A673 (cell line): Measurements from ENCODE around the gene IL1R1. TPM values are rescaled to one million over a fixed set of nuclear protein-coding genes. Genes with fewer than 3 reads are reported as not detected.
"Not testable (repeated sequence)": the region's sequence is repeated elsewhere in the genome, so short reads cannot be mapped to it uniquely, and the experiment has no call there.

ENCODE experiments used
- BruUV-seq: library from RNA; stranded (reverse); fragments of 400-500 nt; replicated peaks from 2 replicates; lab custom pipeline; 2021; lab: Mats Ljungman, UMichigan
- CTCF ChIA-PET: fragments of 300-600 bp; sonication (Branson Sonifier 250); formaldehyde crosslinking; loops from one replicate; lab custom pipeline; 2022; ENCODE audit warnings: antibody characterized with exemption; lab: Charles Lee
- POLR2A ChIA-PET: fragments of 300-600 bp; sonication (Branson Sonifier 250); formaldehyde crosslinking; loops from one replicate; lab custom pipeline; 2022; ENCODE audit warnings: antibody characterized with exemption; ENCODE audit not compliant: low non-redundant PET; lab: Charles Lee
- DNase-seq: peaks from one replicate; pipeline ENCODE4 v3.0.0-alpha.2; 2015; ENCODE audit warnings: low spot score
- H3K27ac ChIP-seq: fragments of 200-600 bp; sonication (generic); 2 replicates; pipeline ENCODE4 v1.5.1; 2016; ENCODE audit warnings: mixed run types, low read depth, mild to moderate bottlenecking, mixed read lengths, antibody characterized with exemption, low read length; ENCODE audit not compliant: poor library complexity, severe bottlenecking
- H3K27me3 ChIP-seq: fragments of 200-600 bp; sonication (generic); replicated peaks from 2 replicates; pipeline ENCODE4 v1.6.1; 2017; ENCODE audit warnings: mixed run types, low read depth, mild to moderate bottlenecking, mixed read lengths, antibody characterized with exemption, low read length; ENCODE audit not compliant: insufficient read depth, poor library complexity
- H3K36me3 ChIP-seq: fragments of 200-600 bp; sonication (generic); 2 replicates; pipeline ENCODE4 v1.6.1; 2016; ENCODE audit warnings: mixed run types, mild to moderate bottlenecking, mixed read lengths, antibody characterized with exemption, low read length; ENCODE audit not compliant: insufficient read depth, poor library complexity, severe bottlenecking
- H3K4me1 ChIP-seq: fragments of 200-600 bp; sonication (generic); 2 replicates; pipeline ENCODE4 v1.6.1; 2017; ENCODE audit warnings: mixed run types, mild to moderate bottlenecking, mixed read lengths, antibody characterized with exemption, low read length; ENCODE audit not compliant: insufficient read depth, poor library complexity, severe bottlenecking
- H3K4me3 ChIP-seq: fragments of 200-600 bp; sonication (generic); 2 replicates; pipeline ENCODE4 v1.5.1; 2016; ENCODE audit warnings: low read depth, mixed run types, mild to moderate bottlenecking, mixed read lengths, low read length; ENCODE audit not compliant: poor library complexity, severe bottlenecking
- H3K9me3 ChIP-seq: fragments of 200-600 bp; sonication (generic); 2 replicates; pipeline ENCODE4 v1.6.1; 2016; ENCODE audit warnings: mixed run types, low read depth, mild to moderate bottlenecking, mixed read lengths, antibody characterized with exemption, low read length; ENCODE audit not compliant: poor library complexity, severe bottlenecking
- EZH2 ChIP-seq: fragments of 200-600 bp; sonication (generic); IDR thresholded peaks from 2 replicates; pipeline ENCODE4 v1.6.1; 2017; ENCODE audit warnings: borderline replicate concordance, low read depth, mild to moderate bottlenecking, mixed read lengths, antibody characterized with exemption, low read length; ENCODE audit not compliant: poor library complexity, severe bottlenecking
- intact Hi-C: fragments of 100-400 bp; cut with micrococcal nuclease; formaldehyde crosslinking; loops from one replicate; pipeline ENCODE4 v1.10.0; 2022; ENCODE audit not compliant: unreplicated experiment
- total RNA-seq: library from RNA; stranded (reverse); gene quantifications from 2 replicates; pipeline ENCODE4 v1.2.3, GENCODE V29; 2021
- TF ChIP-seq, protein P1 (sequence below): fragments of 300-800, 200-600 bp; sonication (generic); conservative IDR thresholded peaks from 2 replicates; pipeline ENCODE4 v1.5.1; 2017; ENCODE audit warnings: low read depth, mild to moderate bottlenecking, antibody characterized with exemption, low read length, moderate library complexity, mixed read lengths

The IL1R1 gene
- total RNA-seq, 1 experiment from 2014 or later = 0.45 TPM

DNA sequence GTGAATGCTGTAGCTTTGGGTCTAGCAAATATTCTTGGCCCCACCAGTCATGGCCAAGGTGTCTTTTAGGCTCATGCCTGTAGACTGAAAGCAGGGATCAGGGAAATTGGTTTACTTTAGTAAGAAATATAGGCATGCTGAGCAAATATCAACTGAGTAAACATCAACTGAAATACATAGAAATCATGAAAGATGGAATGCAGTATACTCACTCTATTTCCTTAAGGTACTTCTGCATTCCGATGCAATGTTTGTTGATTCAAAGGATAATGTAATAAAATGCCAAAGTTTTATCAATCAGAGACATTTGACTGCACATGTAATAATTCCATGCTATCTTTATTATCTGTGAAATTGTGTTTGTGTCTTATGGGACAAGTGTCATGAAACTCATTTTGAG, 19.6 kb upstream of the IL1R1 start:
- ChIA-PET POLR2A (no interaction called here), CTCF (no interaction called here)
- no peak for DNase-seq
- BruUV-seq = no TSS peak
- Histone ChIP-seq H3K27me3 (no peaks in the 10 kb centered on the region), H3K4me3 (no peak overlapping the region), H3K9me3 (no peaks in the 10 kb centered on the region), H3K4me1 (no peaks in the 10 kb centered on the region), H3K27ac (no peak overlapping the region), H3K36me3 (no peaks in the 10 kb centered on the region)
- no peak for TF ChIP-seq EZH2
- intact Hi-C loops = no loop called here

DNA sequence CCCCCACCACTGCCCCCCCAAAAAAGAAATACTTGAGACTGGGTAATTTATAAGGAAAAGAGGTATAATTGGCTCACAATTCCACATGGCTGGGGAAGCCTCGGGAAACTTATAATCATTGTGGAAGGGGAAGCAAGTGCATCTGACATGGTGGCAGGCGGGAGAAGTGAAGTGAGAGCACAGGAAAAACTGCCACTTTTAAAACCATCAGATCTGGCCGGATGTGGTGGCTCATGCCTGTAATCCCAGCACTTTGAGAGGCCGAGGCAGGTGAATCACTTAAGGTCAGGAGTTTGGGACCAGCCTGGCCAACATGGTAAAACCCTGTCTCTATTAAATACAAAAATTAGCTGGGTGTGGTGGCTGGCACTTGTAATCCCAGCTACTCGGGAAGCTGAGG, 18.1 kb upstream of the IL1R1 start:
- intact Hi-C loops, DNase-seq, H3K9me3 ChIP-seq, POLR2A ChIA-PET, H3K27me3 ChIP-seq, CTCF ChIA-PET, H3K36me3 ChIP-seq, H3K27ac ChIP-seq, BruUV-seq, H3K4me3 ChIP-seq, H3K4me1 ChIP-seq: not testable (repeated sequence)

DNA sequence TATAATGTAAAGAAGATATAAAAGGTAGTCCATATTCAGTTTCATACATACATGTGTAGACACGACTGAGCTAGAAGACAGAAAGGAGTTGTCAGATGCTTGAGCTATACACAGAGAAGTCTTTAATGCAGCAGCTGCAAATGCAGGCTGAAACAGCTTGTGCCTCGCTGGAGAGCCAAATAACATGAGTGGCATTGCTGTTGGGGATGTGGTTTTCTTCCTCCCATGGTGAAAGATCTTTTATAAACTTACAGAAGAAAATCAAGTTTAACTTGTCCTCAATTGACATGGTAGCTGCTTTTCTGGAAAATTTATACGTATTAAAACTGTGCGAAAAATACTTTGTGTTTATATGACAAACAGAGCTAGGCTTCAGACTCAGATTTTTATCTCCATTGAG, 16.4 kb upstream of the IL1R1 start:
- TF ChIP-seq, protein P1, sequence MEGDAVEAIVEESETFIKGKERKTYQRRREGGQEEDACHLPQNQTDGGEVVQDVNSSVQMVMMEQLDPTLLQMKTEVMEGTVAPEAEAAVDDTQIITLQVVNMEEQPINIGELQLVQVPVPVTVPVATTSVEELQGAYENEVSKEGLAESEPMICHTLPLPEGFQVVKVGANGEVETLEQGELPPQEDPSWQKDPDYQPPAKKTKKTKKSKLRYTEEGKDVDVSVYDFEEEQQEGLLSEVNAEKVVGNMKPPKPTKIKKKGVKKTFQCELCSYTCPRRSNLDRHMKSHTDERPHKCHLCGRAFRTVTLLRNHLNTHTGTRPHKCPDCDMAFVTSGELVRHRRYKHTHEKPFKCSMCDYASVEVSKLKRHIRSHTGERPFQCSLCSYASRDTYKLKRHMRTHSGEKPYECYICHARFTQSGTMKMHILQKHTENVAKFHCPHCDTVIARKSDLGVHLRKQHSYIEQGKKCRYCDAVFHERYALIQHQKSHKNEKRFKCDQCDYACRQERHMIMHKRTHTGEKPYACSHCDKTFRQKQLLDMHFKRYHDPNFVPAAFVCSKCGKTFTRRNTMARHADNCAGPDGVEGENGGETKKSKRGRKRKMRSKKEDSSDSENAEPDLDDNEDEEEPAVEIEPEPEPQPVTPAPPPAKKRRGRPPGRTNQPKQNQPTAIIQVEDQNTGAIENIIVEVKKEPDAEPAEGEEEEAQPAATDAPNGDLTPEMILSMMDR = no peak
- TF ChIP-seq EZH2 = no peak

DNA sequence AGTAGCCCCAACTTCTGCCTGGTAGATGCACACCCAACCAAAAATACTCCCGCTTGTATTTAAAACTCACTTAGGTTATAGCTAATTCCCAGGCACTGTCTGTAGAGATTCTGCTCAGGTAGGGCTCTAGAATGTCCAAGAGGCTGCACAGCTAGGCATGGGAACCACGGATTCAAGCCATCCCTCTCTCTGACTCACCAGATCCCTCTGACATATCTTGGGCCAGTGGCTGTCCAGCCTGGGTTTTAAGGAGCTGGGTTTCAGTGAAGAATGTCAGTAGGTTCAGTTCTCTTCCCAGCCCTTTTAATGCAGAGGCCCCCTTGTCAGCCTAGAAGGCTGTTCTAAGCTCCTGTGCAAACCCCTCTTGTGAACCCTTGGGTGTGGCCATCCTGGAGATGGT, 15.9 kb upstream of the IL1R1 start:
- ChIA-PET POLR2A (no interaction called here), CTCF (no interaction called here)
- H3K27me3 ChIP-seq = no peaks in the 10 kb centered on the region
- H3K9me3 ChIP-seq = no peaks in the 10 kb centered on the region
- TF ChIP-seq EZH2 = no peak
- TF ChIP-seq, protein P1 = no peak
- DNase-seq = no peak
- intact Hi-C loops = no loop called here
- no peaks in the 10 kb centered on the region for H3K4me1 ChIP-seq
- BruUV-seq = no TSS peak
- H3K4me3 ChIP-seq = no peak overlapping the region
- no peak overlapping the region for H3K27ac ChIP-seq
- H3K36me3 ChIP-seq = no peaks in the 10 kb centered on the region

More for the DNA sequence above, 16.4 kb upstream of the IL1R1 start:
- no peaks in the 10 kb centered on the region for H3K36me3 ChIP-seq
- H3K4me3 ChIP-seq = no peak overlapping the region
- no peaks in the 10 kb centered on the region for H3K9me3 ChIP-seq
- no TSS peak for BruUV-seq
- DNase-seq = no peak
- H3K27me3 ChIP-seq = no peaks in the 10 kb centered on the region
- CTCF ChIA-PET = no interaction called here
- POLR2A ChIA-PET = no interaction called here
- intact Hi-C loops = no loop called here
- no peaks in the 10 kb centered on the region for H3K4me1 ChIP-seq
- H3K27ac ChIP-seq = no peak overlapping the region
